C4-2B (cell line): ENCODE results near the gene MNAT1.

Experiments used
- CTCF ChIP-seq: fragments of 450-650 bp; conservative IDR thresholded peaks from 2 replicates; pipeline ENCODE4 v1.5.1; 2017; ENCODE audit warnings: mild to moderate bottlenecking
- ZFX ChIP-seq: fragments of 450-650 bp; IDR thresholded peaks from 2 replicates; pipeline ENCODE4 v1.6.1; 2017

- TF ChIP-seq CTCF (no peak), ZFX (no peak)
These were observed 72.7 kb downstream of the MNAT1 start for GRCh38 chr14:60807247-60807646.
